ENCODE measurements around the gene SMO.

DNA sequence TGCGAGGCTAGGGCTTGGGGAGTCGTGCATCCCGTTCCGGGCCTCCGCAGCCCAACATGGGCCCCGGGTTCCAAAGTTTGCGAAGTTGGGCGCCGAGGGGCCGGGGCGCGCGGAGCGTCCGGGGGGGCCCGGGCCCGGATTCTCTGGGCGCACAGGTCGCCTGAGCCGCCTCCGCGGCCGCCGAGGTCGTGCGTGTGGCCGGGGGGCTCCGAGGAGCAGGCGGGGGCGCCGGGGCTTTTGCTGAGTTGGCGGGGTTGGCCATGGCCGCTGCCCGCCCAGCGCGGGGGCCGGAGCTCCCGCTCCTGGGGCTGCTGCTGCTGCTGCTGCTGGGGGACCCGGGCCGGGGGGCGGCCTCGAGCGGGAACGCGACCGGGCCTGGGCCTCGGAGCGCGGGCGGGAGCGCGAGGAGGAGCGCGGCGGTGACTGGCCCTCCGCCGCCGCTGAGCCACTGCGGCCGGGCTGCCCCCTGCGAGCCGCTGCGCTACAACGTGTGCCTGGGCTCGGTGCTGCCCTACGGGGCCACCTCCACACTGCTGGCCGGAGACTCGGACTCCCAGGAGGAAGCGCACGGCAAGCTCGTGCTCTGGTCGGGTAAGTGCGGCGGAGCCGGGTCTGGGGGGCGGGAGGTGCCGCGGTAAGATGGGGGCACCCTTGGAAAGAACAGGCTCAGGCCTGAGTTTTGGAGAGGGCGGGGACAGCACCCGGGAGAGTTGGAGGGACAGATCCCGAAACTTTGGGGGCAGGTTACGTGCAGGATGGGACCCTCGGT is 643 bp downstream of the SMO start:
- TF ChIP-seq, protein P1, sequence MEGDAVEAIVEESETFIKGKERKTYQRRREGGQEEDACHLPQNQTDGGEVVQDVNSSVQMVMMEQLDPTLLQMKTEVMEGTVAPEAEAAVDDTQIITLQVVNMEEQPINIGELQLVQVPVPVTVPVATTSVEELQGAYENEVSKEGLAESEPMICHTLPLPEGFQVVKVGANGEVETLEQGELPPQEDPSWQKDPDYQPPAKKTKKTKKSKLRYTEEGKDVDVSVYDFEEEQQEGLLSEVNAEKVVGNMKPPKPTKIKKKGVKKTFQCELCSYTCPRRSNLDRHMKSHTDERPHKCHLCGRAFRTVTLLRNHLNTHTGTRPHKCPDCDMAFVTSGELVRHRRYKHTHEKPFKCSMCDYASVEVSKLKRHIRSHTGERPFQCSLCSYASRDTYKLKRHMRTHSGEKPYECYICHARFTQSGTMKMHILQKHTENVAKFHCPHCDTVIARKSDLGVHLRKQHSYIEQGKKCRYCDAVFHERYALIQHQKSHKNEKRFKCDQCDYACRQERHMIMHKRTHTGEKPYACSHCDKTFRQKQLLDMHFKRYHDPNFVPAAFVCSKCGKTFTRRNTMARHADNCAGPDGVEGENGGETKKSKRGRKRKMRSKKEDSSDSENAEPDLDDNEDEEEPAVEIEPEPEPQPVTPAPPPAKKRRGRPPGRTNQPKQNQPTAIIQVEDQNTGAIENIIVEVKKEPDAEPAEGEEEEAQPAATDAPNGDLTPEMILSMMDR (IDR thresholded peaks at IDR 0.05), result no peak
- TF ChIP-seq POLR2A (IDR thresholded peaks at IDR 0.05), result no peak
